SU-DHL-6 (cell line): ENCODE data around the gene WSCD2.

Experiments
- H2AFZ ChIP-seq: fragments of 200-600 bp; sonication (generic); 2 replicates; pipeline ENCODE4 v1.6.1; 2014; ENCODE audit warnings: low read depth, mild to moderate bottlenecking, moderate library complexity, mixed read lengths, antibody characterized with exemption, low read length; ENCODE audit not compliant: severe bottlenecking
- H3F3A ChIP-seq: fragments of 200-600 bp; shearing (Covaris generic); 2 replicates; pipeline ENCODE4 v1.6.0; 2016; ENCODE audit warnings: antibody characterized with exemption, mild to moderate bottlenecking; ENCODE audit not compliant: insufficient read depth
- H3K27ac ChIP-seq: fragments of 200-600 bp; sonication (generic); 2 replicates; pipeline ENCODE4 v1.5.1; 2016; ENCODE audit warnings: low read depth, mild to moderate bottlenecking, low read length, moderate library complexity, mixed read lengths
- H3K27me3 ChIP-seq: fragments of 200-600 bp; sonication (generic), shearing (Covaris generic); 2 replicates; pipeline ENCODE4 v1.6.0; 2014; ENCODE audit warnings: mild to moderate bottlenecking, low read length
- H3K36me3 ChIP-seq: fragments of 200-600 bp; sonication (generic); 2 replicates; pipeline ENCODE4 v1.6.1; 2014; ENCODE audit warnings: mild to moderate bottlenecking, low read length, mixed read lengths
- H3K4me2 ChIP-seq: fragments of 300-600, 200-600 bp; shearing (Covaris generic), sonication (generic); 2 replicates; pipeline ENCODE4 v1.6.0; 2014; ENCODE audit warnings: low read length, low read depth, mild to moderate bottlenecking; ENCODE audit not compliant: poor library complexity, severe bottlenecking
- H3K4me3 ChIP-seq: fragments of 200-600 bp; sonication (generic); 2 replicates; pipeline ENCODE4 v1.5.1; 2014; ENCODE audit warnings: antibody characterized with exemption, low read length, mild to moderate bottlenecking, mixed read lengths; ENCODE audit not compliant: insufficient read depth, poor library complexity, severe bottlenecking
- H3K79me2 ChIP-seq: fragments of 200-600 bp; sonication (generic); 2 replicates; pipeline ENCODE4 v1.6.1; 2014; ENCODE audit warnings: mild to moderate bottlenecking, low read length, moderate library complexity; ENCODE audit not compliant: insufficient read depth
- H3K9ac ChIP-seq: fragments of 200-600 bp; sonication (generic); 2 replicates; pipeline ENCODE4 v1.7.0; 2014; ENCODE audit warnings: mild to moderate bottlenecking, low read length
- H3K9me2 ChIP-seq: fragments of 200-600 bp; sonication (generic); replicated peaks from 2 replicates; pipeline ENCODE4 v1.6.1; 2014; ENCODE audit warnings: low read length; ENCODE audit not compliant: insufficient read depth
- H3K9me3 ChIP-seq: fragments of 200-600 bp; sonication (generic); 2 replicates; pipeline ENCODE4 v1.6.1; 2014; ENCODE audit warnings: low read length, mixed read lengths; ENCODE audit not compliant: insufficient read depth
- H4K20me1 ChIP-seq: fragments of 200-600 bp; sonication (generic); 2 replicates; pipeline ENCODE4 v1.6.1; 2014; ENCODE audit warnings: low read depth, mild to moderate bottlenecking, antibody characterized with exemption, low read length, moderate library complexity, mixed read lengths
- CTCF ChIP-seq: fragments of 200-600 bp; sonication (generic); IDR thresholded peaks from one replicate; pipeline ENCODE4 v1.5.1; 2017; ENCODE audit warnings: antibody characterized with exemption, mild to moderate bottlenecking, low read length, moderate library complexity; ENCODE audit not compliant: insufficient read depth, poor library complexity, severe bottlenecking
- EZH2phosphoT487 ChIP-seq: fragments of 200-600 bp; sonication (generic), shearing (Covaris generic); conservative IDR thresholded peaks from 2 replicates; pipeline ENCODE4 v1.6.1; 2018; ENCODE audit warnings: mild to moderate bottlenecking, antibody characterized with exemption, low read length, moderate library complexity, mixed read lengths

Gene WSCD2

GRCh38 chr12:108241986-108242703 is 113.1 kb downstream of the WSCD2 start:
- Histone ChIP-seq H3K9me2 (no peaks in the 10 kb centered on the region), H3K9me3 (no peaks in the 10 kb centered on the region), H3K4me3 (no peak overlapping the region), H3F3A (no peaks in the 10 kb centered on the region), H3K9ac (no peak overlapping the region), H2AFZ (no peak overlapping the region), H3K27ac (no peak overlapping the region), H3K4me2 (no peak overlapping the region), H3K36me3 (no peaks in the 10 kb centered on the region), H4K20me1 (no peaks in the 10 kb centered on the region), H3K27me3 (no peaks in the 10 kb centered on the region), H3K79me2 (no peaks in the 10 kb centered on the region)
- no peak for TF ChIP-seq CTCF
- no peak for TF ChIP-seq EZH2phosphoT487

- H3F3A ChIP-seq, result no peaks in the 10 kb centered on the region
- no peaks in the 10 kb centered on the region for H3K9me2 ChIP-seq
- no peak overlapping the region for H3K4me3 ChIP-seq
- no peak overlapping the region for H3K27ac ChIP-seq
- no peak overlapping the region for H3K4me2 ChIP-seq
- no peak overlapping the region for H2AFZ ChIP-seq
- no peak overlapping the region for H3K9ac ChIP-seq
- TF ChIP-seq EZH2phosphoT487 (no peak), CTCF (no peak)
- H3K27me3 ChIP-seq, result no peaks in the 10 kb centered on the region
- no peaks in the 10 kb centered on the region for H4K20me1 ChIP-seq
- H3K79me2 ChIP-seq, result no peaks in the 10 kb centered on the region
- no peaks in the 10 kb centered on the region for H3K9me3 ChIP-seq
- H3K36me3 ChIP-seq, result no peaks in the 10 kb centered on the region
Observed at GRCh38 chr12:108247130-108247529, 118.0 kb downstream of the WSCD2 start.

GRCh38 chr12:108248011-108248410 is 118.9 kb downstream of the WSCD2 start:
- Histone ChIP-seq H2AFZ (no peak overlapping the region), H3K9me3 (no peaks in the 10 kb centered on the region), H3K36me3 (no peaks in the 10 kb centered on the region), H3K79me2 (no peaks in the 10 kb centered on the region), H3K9me2 (no peaks in the 10 kb centered on the region), H3K4me3 (no peak overlapping the region), H3F3A (no peaks in the 10 kb centered on the region), H3K27ac (no peak overlapping the region), H3K9ac (no peak overlapping the region), H4K20me1 (no peaks in the 10 kb centered on the region), H3K27me3 (no peaks in the 10 kb centered on the region), H3K4me2 (no peak overlapping the region)
- TF ChIP-seq EZH2phosphoT487 (no peak), CTCF (no peak)
